Activated naive CD8-positive, alpha-beta T cell treated with anti-CD3 and anti-CD28 coated beads, Interleukin-2, amount 50 U/mL, for 24 hours (primary cell): ENCODE results near the gene PLAGL2.
A peak's percentile ranks its signal among the peaks of the same experiment; 100 is the strongest.
"Not testable (repeated sequence)": the region's sequence is repeated elsewhere in the genome, so short reads cannot be mapped to it uniquely, and the experiment has no call there.

ENCODE experiments used
- ATAC-seq: fragments of 150-1000 bp; cut with Tn5 transposase; one replicate; pipeline ENCODE4 v1.10.0; 2021
- DNase-seq: peaks from one replicate; pipeline ENCODE4 v3.0.0; 2021
- H3K27ac Mint-ChIP-seq: one replicate; pipeline ENCODE4 v1.8.0; 2021; ENCODE audit warnings: mild to moderate bottlenecking, mixed read lengths
- H3K27me3 Mint-ChIP-seq: one replicate; pipeline ENCODE4 v1.8.0; 2021; ENCODE audit warnings: mixed read lengths
- H3K36me3 Mint-ChIP-seq: one replicate; pipeline ENCODE4 v1.8.0; 2021; ENCODE audit warnings: low read depth, mixed read lengths
- H3K4me1 Mint-ChIP-seq: one replicate; pipeline ENCODE4 v1.8.0; 2021; ENCODE audit warnings: mixed read lengths
- H3K4me3 Mint-ChIP-seq: one replicate; pipeline ENCODE4 v1.8.0; 2021; ENCODE audit warnings: mild to moderate bottlenecking, moderate library complexity, mixed read lengths
- H3K9me3 Mint-ChIP-seq: one replicate; pipeline ENCODE4 v1.8.0; 2021; ENCODE audit warnings: mixed read lengths

PLAGL2 gene

DNA sequence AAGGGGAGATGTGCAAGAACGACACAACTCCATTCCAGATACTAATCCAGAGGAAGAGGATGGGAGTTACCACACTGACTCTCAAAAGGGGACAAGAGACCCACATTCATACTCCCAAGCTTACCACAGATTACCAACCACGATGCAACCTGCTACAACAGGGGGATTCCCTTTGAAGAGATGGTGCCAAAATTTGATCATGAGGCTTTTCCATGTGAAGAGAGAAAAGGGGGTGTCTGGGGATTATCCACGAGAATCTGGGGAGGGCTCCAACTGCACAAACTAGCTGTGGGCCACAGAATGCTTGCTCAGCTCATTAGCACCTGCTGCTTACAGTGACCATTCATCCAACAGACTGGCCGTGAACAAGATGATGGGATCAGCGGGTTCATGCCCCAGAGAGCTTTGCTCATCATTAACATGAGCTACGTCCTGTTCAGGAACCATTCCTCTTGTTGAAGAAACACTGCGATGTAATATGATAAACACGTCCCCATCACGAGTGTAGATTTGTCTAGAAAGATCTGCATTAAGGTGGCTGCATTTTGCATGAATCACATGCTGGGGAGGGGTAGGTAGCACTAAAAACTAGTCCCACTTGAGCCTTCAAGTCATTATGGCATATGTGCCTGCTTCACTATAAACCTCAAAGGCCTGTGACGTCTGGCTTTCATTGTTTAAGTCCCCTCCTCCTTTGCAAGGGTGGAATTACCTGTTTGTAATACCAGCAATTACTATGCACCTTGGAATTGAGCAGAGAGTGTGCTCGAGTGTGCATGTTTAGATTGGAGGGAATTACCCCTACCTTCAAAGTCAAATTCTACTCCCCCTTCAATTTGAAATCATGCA lies 4.0 kb downstream of the PLAGL2 start:
- H3K36me3 Mint-ChIP-seq = peaks cover 90% of the 10 kb centered on the region
- peak; percentile 40 for ATAC-seq
- no peak for DNase-seq
- H3K27ac Mint-ChIP-seq = peak overlapping the region; percentile 100
- H3K27me3 Mint-ChIP-seq = no peaks in the 10 kb centered on the region
- no peaks in the 10 kb centered on the region for H3K9me3 Mint-ChIP-seq
- H3K4me3 Mint-ChIP-seq = peak overlapping the region; percentile 98
- peaks cover 78% of the 10 kb centered on the region for H3K4me1 Mint-ChIP-seq

DNA sequence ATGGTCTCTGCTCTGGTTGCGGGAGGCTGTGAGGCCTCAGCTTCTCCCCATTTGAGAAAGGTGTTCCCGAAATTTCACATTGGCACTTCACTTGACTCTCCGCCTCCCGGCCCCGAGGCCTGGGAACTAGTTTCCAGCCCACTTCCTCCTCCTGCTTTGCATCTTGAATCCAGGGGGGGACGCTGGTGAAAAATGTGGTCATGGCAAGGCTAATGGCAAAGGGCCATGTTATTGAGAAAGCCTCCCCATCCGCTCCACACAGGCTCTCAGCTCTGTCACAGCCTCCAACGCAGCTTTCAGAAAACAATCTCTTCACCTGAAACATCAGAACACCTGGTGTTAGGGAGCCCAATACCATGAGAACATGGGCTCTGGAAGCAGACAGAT lies 5.6 kb downstream of the PLAGL2 start:
- Mint-ChIP-seq H3K36me3 (peaks cover 97% of the 10 kb centered on the region), H3K27ac (peak overlapping the region; percentile 100), H3K4me1 (peaks cover 87% of the 10 kb centered on the region), H3K9me3 (no peaks in the 10 kb centered on the region), H3K4me3 (peak overlapping the region; percentile 98), H3K27me3 (no peaks in the 10 kb centered on the region)
- ATAC-seq (no peak), DNase-seq (no peak)

DNA sequence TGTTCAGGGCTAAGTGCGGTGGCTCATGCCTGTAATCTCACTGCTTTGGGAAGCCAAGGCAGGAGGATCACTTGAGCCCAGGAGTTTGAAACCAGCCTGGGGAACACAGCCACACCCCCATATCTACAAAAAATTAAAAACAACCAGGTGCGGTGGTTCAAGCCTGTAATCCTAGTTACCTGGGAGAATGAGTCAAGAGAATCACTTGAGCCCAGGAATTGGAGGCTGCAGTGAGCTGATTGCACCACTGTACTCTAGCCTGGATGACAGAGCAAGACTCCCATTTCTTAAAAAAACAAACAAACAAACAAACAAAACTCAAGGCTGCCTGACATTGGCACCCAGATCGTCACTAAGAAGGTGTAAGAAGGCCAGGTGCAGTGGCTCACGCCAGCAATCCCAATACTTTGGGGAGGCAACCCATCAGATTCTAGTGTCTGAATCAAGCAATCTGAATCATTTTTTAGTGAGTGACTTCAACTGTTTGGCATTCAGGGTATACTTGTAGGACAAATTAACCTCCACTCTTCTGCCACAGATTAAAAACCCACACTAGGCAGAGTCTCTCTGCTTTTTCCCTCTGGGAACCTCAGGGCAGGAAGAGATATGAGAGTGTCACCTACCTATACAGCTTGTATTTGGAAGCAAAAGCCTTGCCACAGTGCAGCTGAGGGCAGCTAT lies 6.1 kb downstream of the PLAGL2 start:
- peak overlapping the region; percentile 100 for H3K27ac Mint-ChIP-seq
- no peak for ATAC-seq
- H3K27me3 Mint-ChIP-seq = no peaks in the 10 kb centered on the region
- peaks cover 83% of the 10 kb centered on the region for H3K4me1 Mint-ChIP-seq
- no peak for DNase-seq
- H3K4me3 Mint-ChIP-seq = peak overlapping the region; percentile 98
- peaks cover 95% of the 10 kb centered on the region for H3K36me3 Mint-ChIP-seq
- no peaks in the 10 kb centered on the region for H3K9me3 Mint-ChIP-seq

DNA sequence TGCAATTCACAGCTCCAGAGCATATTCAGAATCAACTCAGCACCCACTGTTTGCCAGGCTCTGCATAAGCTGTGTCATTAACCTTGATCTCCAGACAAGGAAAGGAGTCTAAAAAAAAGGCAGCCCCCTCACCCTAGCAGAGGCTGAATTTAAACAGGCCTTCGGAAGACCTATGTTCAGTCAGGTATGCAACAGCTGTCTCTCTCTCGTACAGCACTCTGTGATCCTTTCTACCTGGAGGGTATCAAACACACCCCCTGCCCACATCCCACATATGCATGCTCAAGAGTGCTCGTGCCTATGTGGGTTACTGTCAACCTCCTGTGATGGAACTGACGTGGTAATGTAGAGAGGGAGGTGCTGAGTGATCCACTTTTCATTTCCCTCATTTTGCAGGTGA lies 8.5 kb downstream of the PLAGL2 start:
- peak overlapping the region; percentile 40 for H3K4me3 Mint-ChIP-seq
- peaks cover 92% of the 10 kb centered on the region for H3K36me3 Mint-ChIP-seq
- no peaks in the 10 kb centered on the region for H3K27me3 Mint-ChIP-seq
- ATAC-seq (no peak), DNase-seq (no peak)
- H3K9me3 Mint-ChIP-seq = no peaks in the 10 kb centered on the region
- H3K4me1 Mint-ChIP-seq = peaks cover 80% of the 10 kb centered on the region
- peak overlapping the region; percentile 83 for H3K27ac Mint-ChIP-seq

DNA sequence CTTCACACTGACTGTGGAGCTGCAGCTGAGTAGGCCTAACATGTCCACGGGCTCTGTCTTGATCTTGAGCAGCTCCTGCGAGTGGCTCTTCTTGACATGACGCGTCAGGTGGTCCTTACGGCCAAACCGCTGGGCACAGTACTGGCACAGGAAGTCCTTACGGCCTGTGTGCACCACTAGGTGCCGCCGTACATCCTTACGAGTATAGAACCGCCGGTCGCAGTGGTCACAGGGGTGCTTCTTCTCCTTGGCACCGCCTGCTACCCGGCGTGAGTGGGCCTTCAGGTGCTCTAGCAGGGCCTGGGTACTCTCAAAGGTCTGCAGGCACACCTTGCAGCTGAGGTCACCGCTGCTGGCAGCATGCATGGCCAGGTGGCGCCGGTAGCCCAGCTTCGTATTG lies 10.4 kb downstream of the PLAGL2 start:
- not testable (repeated sequence) for H3K27me3 Mint-ChIP-seq, H3K9me3 Mint-ChIP-seq, DNase-seq, ATAC-seq, H3K27ac Mint-ChIP-seq, H3K4me3 Mint-ChIP-seq
- peaks cover 78% of the 10 kb centered on the region for H3K4me1 Mint-ChIP-seq
- peaks cover 89% of the 10 kb centered on the region for H3K36me3 Mint-ChIP-seq

DNA sequence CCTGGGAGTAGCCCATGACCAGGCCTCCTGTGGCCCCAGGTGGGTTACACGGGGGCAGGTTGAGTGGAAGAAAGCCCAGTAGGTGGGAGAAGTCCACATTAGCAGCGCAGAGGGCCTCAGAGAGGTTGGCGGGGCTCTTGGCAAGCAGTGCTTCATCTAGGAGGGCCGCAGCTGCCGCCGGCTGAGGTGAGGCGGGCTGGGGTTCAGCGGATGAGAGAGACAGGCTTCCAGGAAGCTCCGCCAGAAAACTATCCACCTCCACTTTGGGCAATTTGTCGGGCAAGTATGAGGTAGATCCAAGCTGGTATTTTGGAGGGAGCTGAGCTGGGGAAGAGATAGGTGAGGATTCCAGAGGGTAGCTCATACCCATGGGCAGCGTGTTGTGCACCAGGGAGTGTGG lies 10.9 kb downstream of the PLAGL2 start:
- not testable (repeated sequence) for H3K4me3 Mint-ChIP-seq, H3K27me3 Mint-ChIP-seq, ATAC-seq, DNase-seq, H3K9me3 Mint-ChIP-seq, H3K27ac Mint-ChIP-seq
- Mint-ChIP-seq H3K36me3 (peaks cover 84% of the 10 kb centered on the region), H3K4me1 (peaks cover 78% of the 10 kb centered on the region)

DNA sequence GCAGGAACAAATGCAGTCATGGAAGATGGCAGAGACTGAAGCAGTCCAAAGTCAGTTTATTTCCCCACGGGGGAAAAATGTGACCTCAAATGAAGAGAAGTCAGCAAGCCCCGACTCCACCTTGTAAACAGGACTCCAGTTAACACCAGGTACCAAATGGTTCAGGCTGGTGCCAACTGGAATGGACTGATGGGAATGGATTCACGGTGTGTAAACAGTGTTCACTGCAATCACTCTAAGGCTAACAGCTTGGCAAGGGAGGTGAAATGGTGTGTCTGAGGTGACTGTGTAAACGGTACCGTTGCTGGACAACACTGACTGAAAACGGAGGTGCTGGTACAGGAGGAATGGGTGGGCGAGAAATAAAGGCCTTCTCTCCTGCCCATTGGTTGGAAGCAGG lies 12.0 kb downstream of the PLAGL2 start:
- H3K36me3 Mint-ChIP-seq = peaks cover 75% of the 10 kb centered on the region
- H3K27ac Mint-ChIP-seq = peak overlapping the region; percentile 53
- ATAC-seq (no peak), DNase-seq (no peak)
- H3K4me3 Mint-ChIP-seq = no peak overlapping the region
- H3K27me3 Mint-ChIP-seq = no peaks in the 10 kb centered on the region
- peaks cover 78% of the 10 kb centered on the region for H3K4me1 Mint-ChIP-seq
- H3K9me3 Mint-ChIP-seq = no peaks in the 10 kb centered on the region

DNA sequence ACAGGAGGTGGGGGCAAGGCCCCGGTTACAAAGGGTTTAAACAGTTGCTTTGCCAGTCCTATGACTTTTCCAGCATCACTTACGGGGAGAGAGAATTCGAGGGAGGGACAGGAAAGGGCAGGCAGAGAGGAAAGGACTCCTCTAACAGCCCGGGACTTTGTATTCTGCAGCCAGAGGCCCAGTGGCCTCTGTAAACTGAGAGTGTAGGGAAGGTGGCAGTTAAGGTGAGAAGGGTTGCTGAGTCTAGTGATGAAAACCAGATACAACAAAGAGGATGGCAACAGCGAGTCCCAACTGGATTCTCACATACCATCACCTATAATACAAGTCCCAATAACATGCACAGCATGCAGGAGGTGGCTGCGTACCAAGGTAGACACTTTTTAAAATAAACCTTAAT lies 13.5 kb downstream of the PLAGL2 start:
- no peaks in the 10 kb centered on the region for H3K9me3 Mint-ChIP-seq
- H3K27ac Mint-ChIP-seq = peak overlapping the region; percentile 18
- no peaks in the 10 kb centered on the region for H3K27me3 Mint-ChIP-seq
- H3K4me1 Mint-ChIP-seq = peaks cover 74% of the 10 kb centered on the region
- no peak for ATAC-seq
- no peak for DNase-seq
- no peak overlapping the region for H3K4me3 Mint-ChIP-seq
- H3K36me3 Mint-ChIP-seq = peaks cover 62% of the 10 kb centered on the region

DNA sequence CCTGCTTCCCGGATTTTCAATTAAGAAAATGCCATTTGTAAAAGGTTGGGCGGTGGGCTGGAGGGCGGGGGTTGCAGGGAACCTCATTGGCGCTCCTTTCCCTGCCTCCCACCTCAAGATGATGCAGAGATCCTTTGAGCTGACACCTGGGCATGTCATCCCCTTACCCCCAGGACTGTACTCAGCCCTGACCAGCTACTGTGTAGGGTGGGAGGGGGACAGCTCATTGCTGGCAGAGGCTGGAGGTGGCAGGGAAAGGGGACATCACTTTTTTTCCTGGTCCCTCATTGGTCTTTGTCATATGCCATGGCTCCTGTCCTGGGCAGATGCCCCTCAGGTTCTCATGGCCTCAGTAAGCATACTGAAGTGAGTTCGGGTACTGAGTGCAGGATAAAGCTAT lies 14.2 kb downstream of the PLAGL2 start:
- peak overlapping the region; percentile 84 for H3K27ac Mint-ChIP-seq
- not testable (repeated sequence) for H3K27me3 Mint-ChIP-seq, DNase-seq, ATAC-seq, H3K4me3 Mint-ChIP-seq, H3K9me3 Mint-ChIP-seq
- H3K4me1 Mint-ChIP-seq = peaks cover 74% of the 10 kb centered on the region
- peaks cover 57% of the 10 kb centered on the region for H3K36me3 Mint-ChIP-seq

DNA sequence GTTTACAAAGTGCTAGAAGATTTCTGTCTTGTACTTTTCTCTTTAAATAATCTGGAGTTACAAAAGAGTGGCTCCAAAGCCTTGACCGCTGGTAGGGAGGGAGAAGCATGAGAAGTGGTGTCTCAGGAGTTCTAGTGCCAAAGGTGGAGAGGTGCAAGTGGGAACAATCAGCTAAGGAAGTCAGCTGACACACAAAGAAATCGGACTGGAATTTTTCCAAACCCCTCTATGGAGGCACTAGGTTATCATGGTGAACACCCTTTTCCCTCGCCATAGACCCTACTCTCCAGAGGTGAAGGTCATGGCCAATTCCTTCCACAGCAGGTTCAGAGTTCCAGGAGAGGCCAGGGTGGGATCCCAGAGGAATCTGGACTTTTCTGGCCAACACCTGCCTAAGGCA lies 14.8 kb downstream of the PLAGL2 start:
- H3K9me3 Mint-ChIP-seq = no peaks in the 10 kb centered on the region
- H3K4me1 Mint-ChIP-seq = peaks cover 72% of the 10 kb centered on the region
- no peaks in the 10 kb centered on the region for H3K27me3 Mint-ChIP-seq
- DNase-seq (no peak), ATAC-seq (no peak)
- peak overlapping the region; percentile 84 for H3K27ac Mint-ChIP-seq
- no peak overlapping the region for H3K4me3 Mint-ChIP-seq
- peaks cover 52% of the 10 kb centered on the region for H3K36me3 Mint-ChIP-seq

DNA sequence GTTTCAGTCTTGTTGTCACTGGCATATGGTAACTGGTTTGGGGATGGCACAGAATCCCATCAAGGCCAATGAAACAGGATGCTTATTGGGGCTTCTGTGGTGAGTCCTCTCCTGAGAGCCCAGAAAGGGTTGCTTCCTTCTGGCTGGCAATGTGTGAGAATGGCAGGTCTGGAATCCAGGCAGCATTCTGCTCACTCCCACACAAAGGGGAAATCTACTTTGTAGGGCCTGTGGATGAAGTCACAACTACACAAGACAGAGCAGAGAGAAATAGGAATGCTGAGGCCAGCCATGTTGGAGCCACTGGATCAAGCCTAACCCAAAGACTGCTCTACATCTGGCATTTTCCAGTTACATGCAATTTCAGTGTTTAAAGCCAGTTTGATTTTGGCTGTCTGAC lies 15.7 kb downstream of the PLAGL2 start:
- ATAC-seq (no peak), DNase-seq (no peak)
- Mint-ChIP-seq H3K9me3 (no peaks in the 10 kb centered on the region), H3K27ac (peak overlapping the region; percentile 84), H3K4me1 (peaks cover 70% of the 10 kb centered on the region), H3K4me3 (no peak overlapping the region), H3K36me3 (peaks cover 45% of the 10 kb centered on the region), H3K27me3 (no peaks in the 10 kb centered on the region)

DNA sequence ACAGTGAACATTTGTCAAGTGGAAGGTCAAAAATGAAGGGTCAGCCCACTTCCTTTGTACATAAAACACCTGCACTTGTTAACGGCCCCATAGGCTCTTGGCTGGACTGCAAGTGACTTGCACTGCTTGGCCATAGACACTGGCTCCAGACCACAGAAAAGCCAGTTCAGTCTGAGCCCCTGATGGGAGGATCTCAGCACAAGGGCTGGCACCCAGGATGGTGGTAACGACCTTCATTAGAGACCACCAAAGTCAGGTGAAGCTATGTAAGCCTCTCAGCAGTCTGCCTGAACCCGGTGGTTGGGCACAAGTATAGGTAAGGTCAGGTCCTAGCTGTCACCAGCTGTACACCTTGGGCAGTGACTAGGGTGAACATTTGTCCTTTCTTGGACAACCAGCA lies 16.1 kb downstream of the PLAGL2 start:
- Mint-ChIP-seq H3K4me1 (peaks cover 69% of the 10 kb centered on the region), H3K27ac (peak overlapping the region; percentile 88), H3K9me3 (no peaks in the 10 kb centered on the region), H3K4me3 (no peak overlapping the region), H3K36me3 (peaks cover 41% of the 10 kb centered on the region), H3K27me3 (no peaks in the 10 kb centered on the region)
- ATAC-seq (no peak), DNase-seq (no peak)

DNA sequence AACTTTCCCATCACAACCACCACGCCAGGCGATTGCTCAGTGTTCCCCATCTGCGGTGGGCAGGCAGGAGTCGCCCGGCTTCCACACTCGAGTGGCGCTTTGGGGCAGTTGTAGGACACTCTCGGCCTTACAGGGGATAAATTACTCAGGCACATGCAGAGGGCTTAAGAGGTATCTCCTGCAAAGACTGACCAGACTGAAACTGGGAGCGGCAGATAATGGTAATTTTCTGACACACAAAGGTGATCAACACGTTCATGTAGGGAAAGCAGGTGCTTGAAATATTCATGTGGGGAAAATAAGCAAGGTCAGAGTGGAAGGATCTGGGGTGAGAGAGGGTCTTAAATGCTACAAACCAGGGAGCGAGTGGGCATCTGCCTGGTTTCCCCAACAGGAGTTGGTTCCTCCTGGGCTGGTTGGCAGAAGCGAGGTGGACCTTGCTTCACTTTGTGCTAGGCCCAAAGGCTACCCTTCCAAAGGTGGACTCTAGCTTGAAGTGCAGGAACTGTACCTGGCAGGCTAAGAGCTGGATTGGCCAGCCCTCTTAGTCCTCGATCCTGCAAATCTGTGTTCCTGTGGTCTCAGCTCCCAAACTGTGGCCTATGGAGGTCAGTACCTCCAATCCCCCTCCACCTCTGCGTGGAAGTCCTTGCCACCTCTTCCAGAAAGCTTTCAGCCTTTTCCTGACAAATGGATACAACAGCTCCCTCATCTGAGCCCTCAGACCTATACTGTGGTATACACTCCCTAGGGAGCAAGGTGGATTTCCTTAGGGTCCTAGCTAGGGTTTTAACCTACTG lies 16.7 kb downstream of the PLAGL2 start:
- Mint-ChIP-seq H3K4me1 (peaks cover 64% of the 10 kb centered on the region), H3K4me3 (peak overlapping the region; percentile 75), H3K27ac (peak overlapping the region; percentile 88), H3K9me3 (no peaks in the 10 kb centered on the region), H3K36me3 (peaks cover 35% of the 10 kb centered on the region), H3K27me3 (no peaks in the 10 kb centered on the region)
- ATAC-seq (peak; percentile 2), DNase-seq (no peak)

DNA sequence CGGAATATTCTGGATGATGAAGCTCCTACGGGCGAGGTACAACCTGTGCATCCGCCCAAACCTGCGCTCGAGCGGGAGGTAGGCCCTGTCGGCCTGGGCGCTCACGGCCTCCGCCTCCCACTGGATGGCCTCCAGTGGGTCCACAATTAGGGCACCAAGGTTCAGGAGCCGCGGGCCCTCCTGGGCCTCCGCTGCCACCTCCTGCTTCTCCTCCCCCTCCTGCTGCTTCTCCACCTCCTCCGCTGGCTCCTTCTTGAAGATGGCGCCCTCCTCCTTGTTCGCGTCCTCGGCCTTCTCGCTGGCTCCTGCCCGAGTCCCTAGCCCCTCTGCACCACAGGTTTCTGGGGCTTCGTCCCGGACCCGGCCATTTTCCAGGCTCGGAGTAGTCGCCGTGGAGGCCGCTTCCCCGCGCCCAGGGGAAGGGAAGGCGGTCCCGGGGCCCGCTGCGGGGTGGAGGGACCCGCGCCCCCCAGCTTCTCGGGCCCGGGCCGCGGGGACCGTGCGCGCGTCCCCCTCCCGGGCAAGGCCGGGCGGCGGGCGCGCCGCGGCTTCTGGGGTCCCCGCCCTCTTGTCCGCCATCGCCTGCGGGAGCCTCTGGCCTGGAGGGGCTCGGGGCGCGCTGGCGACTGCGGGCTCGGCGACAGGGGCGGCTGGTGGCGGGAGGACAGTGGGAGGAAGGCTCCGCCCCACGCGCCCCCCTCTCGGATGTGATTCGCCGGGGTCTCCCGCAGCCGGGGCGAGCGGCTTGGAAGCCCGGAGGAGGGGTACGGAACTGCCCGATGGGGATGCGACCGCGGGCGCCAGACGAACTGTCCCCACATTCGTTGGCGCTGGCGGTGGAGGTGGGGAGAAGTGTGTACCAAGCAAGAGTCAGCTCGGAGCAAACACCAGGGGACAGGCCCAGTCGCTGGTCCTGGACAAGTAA lies 17.6 kb downstream of the PLAGL2 start:
- H3K36me3 Mint-ChIP-seq = peaks cover 26% of the 10 kb centered on the region
- H3K27ac Mint-ChIP-seq = peak overlapping the region; percentile 88
- peaks cover 57% of the 10 kb centered on the region for H3K4me1 Mint-ChIP-seq
- H3K27me3 Mint-ChIP-seq = no peaks in the 10 kb centered on the region
- H3K4me3 Mint-ChIP-seq = peak overlapping the region; percentile 75
- no peaks in the 10 kb centered on the region for H3K9me3 Mint-ChIP-seq
- ATAC-seq (peak; percentile 81), DNase-seq (peak; percentile 72)
